ENCODE data around the gene ADGRL2. TPM values are rescaled to one million over a fixed set of nuclear protein-coding genes. Genes with fewer than 3 reads are reported as not detected.

ADGRL2 gene
- polyA plus RNA-seq, 1 experiment, result 22.7 TPM

DNA sequence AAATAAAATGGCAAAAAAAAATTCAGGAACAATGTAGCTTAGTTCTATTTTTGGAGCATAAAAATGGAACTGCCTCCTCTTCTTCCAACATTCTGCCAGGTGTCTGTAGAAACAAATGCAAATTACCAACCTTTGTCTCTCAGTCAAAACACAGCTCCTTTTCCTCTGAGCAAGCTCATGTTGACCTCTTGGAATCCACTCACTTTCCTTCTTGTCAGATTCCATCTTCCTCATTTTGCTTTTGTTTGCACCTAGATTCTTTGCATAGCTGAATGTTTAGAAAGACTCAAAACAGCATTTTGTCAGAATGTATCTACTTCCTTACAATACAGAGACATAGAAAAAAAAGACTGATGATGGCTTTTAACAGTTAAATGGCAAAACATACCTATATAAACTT is 178.2 kb downstream of the ADGRL2 start:
- CTCF ChIA-PET, result interaction anchor here (0.6 kb wide), 1 partner anchor 203 kb away, joined by 4 read pairs; no protein-coding TSS in a partner anchor
- Histone ChIP-seq H3K9me3 (ENCODE audit: control insufficient read depth, insufficient read depth, low read length) (no peaks in the 10 kb centered on the region), H3K27me3 (ENCODE audit: control insufficient read depth, insufficient read depth, low read length) (no peaks in the 10 kb centered on the region), H3K27ac (ENCODE audit: low read depth, low read length) (no peak overlapping the region), H3K4me3 (ENCODE audit: low read depth, low read length) (no peak overlapping the region)
- no peak for DNase-seq (ENCODE audit: low read depth, low spot score)
- TF ChIP-seq, protein P1, sequence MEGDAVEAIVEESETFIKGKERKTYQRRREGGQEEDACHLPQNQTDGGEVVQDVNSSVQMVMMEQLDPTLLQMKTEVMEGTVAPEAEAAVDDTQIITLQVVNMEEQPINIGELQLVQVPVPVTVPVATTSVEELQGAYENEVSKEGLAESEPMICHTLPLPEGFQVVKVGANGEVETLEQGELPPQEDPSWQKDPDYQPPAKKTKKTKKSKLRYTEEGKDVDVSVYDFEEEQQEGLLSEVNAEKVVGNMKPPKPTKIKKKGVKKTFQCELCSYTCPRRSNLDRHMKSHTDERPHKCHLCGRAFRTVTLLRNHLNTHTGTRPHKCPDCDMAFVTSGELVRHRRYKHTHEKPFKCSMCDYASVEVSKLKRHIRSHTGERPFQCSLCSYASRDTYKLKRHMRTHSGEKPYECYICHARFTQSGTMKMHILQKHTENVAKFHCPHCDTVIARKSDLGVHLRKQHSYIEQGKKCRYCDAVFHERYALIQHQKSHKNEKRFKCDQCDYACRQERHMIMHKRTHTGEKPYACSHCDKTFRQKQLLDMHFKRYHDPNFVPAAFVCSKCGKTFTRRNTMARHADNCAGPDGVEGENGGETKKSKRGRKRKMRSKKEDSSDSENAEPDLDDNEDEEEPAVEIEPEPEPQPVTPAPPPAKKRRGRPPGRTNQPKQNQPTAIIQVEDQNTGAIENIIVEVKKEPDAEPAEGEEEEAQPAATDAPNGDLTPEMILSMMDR (IDR thresholded peaks at IDR 0.05; ENCODE audit: low read depth, low read length), result no peak
- POLR2A ChIA-PET, result no interaction called here

DNA sequence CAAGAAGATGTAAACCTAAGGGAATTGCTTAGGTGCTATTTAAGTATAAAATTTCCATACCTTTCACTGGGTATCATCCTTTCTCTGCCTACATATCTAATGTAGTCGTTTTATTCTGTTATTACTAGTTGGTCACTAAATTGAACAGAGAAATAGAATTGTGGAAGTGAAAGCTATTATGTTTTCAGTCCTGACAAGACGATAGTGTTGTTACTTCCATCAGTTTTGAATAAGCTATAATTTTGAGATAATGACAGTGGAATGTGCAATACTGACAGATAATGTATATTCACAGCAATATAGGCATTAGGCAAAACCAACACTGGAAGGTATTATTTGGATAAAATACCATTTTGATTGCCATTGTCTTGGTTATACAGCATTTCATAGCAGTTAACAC is 181.8 kb downstream of the ADGRL2 start:
- CTCF ChIA-PET, result no interaction called here
- H3K27me3 ChIP-seq (ENCODE audit: control insufficient read depth, insufficient read depth, low read length), result no peaks in the 10 kb centered on the region
- H3K27ac ChIP-seq (ENCODE audit: low read depth, low read length), result no peak overlapping the region
- no peaks in the 10 kb centered on the region for H3K9me3 ChIP-seq (ENCODE audit: control insufficient read depth, insufficient read depth, low read length)
- TF ChIP-seq, protein P1 (IDR thresholded peaks at IDR 0.05; ENCODE audit: low read depth, low read length), result no peak
- no peak overlapping the region for H3K4me3 ChIP-seq (ENCODE audit: low read depth, low read length)
- POLR2A ChIA-PET, result no interaction called here
- DNase-seq (ENCODE audit: low read depth, low spot score), result no peak

DNA sequence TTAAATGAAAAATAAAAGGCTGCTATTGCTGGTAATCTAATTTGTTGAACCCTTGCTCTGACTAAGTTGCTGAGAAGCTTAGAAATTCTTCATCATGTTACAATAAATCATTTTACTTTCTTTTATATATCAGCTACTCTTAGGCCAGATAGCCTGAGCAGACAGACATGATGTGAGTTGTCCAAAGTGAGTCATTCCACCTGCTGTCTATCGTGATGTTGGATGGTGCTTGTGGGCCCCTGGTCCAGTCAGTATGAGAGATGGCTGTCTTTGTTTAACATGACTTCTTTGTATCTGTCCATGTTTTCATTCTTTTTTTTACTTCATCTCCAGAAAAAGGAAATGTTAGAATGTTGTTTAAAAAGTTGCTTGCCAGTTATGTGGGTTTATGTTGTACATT is 188.8 kb downstream of the ADGRL2 start:
- TF ChIP-seq, protein P1 (IDR thresholded peaks at IDR 0.05; ENCODE audit: low read depth, low read length), result no peak
- no peaks in the 10 kb centered on the region for H3K27me3 ChIP-seq (ENCODE audit: control insufficient read depth, insufficient read depth, low read length)
- ChIA-PET CTCF (no interaction called here), POLR2A (no interaction called here)
- no peak overlapping the region for H3K4me3 ChIP-seq (ENCODE audit: low read depth, low read length)
- H3K27ac ChIP-seq (ENCODE audit: low read depth, low read length), result no peak overlapping the region
- H3K9me3 ChIP-seq (ENCODE audit: control insufficient read depth, insufficient read depth, low read length), result no peaks in the 10 kb centered on the region
- DNase-seq (ENCODE audit: low read depth, low spot score), result no peak

DNA sequence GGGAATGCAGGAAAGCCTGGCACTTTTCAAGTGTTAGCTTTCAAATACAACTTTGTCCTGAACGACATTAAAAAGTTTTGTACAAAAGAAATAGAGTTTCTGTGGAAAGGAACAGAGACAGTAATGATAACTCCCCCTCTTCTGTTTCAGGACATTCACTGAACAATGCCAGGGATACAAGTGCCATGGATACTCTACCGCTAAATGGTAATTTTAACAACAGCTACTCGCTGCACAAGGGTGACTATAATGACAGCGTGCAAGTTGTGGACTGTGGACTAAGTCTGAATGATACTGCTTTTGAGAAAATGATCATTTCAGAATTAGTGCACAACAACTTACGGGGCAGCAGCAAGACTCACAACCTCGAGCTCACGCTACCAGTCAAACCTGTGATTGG is 189.5 kb downstream of the ADGRL2 start:
- TF ChIP-seq, protein P1 (IDR thresholded peaks at IDR 0.05; ENCODE audit: low read depth, low read length), result no peak
- no peak for DNase-seq (ENCODE audit: low read depth, low spot score)
- ChIA-PET POLR2A (no interaction called here), CTCF (no interaction called here)
- Histone ChIP-seq H3K27ac (ENCODE audit: low read depth, low read length) (no peak overlapping the region), H3K9me3 (ENCODE audit: control insufficient read depth, insufficient read depth, low read length) (no peaks in the 10 kb centered on the region), H3K4me3 (ENCODE audit: low read depth, low read length) (no peak overlapping the region), H3K27me3 (ENCODE audit: control insufficient read depth, insufficient read depth, low read length) (no peaks in the 10 kb centered on the region)

DNA sequence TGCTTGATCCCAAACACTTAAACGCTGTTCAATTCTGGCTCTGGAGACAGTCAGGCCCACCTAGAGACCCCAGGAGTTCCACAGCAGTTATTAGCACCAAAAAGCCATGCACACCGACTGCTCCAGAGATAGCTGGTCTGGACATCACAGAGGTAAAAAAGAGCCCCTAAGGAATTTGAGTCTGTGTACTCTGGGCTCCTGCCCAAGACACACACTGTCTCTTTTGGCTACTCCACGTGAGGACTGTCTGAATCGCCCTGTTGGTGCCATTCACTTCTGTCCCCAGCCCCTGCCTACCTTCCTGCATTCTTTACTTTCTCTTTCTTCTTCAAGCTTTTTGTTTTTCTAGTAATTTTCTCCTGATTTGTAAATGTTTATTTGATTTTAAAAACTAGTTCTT is 197.4 kb downstream of the ADGRL2 start:
- no peaks in the 10 kb centered on the region for H3K9me3 ChIP-seq (ENCODE audit: control insufficient read depth, insufficient read depth, low read length)
- H3K4me3 ChIP-seq (ENCODE audit: low read depth, low read length), result no peak overlapping the region
- no peaks in the 10 kb centered on the region for H3K27me3 ChIP-seq (ENCODE audit: control insufficient read depth, insufficient read depth, low read length)
- TF ChIP-seq, protein P1 (IDR thresholded peaks at IDR 0.05; ENCODE audit: low read depth, low read length), result no peak
- DNase-seq (ENCODE audit: low read depth, low spot score), result no peak
- ChIA-PET CTCF (no interaction called here), POLR2A (no interaction called here)
- H3K27ac ChIP-seq (ENCODE audit: low read depth, low read length), result no peak overlapping the region

All from AG04450 (cell line).